Endothelial cell of umbilical vein (primary cell): Measurements from ENCODE around the gene AIF1L. TPM values are rescaled to one million over a fixed set of nuclear protein-coding genes. Genes with fewer than 3 reads are reported as not detected.

Experiments used
- BruUV-seq: library from RNA; stranded (reverse); fragments of 400-500 nt; replicated peaks from 2 replicates; lab custom pipeline; 2021; lab: Mats Ljungman, UMichigan
- CTCF ChIA-PET: fragments of 300-600, 350-600 bp; sonication (Branson Sonifier 250); formaldehyde crosslinking; loops from one replicate; lab custom pipeline; 2021; ENCODE audit warnings: antibody characterized with exemption, inconsistent platforms; lab: Charles Lee
- POLR2A ChIA-PET: fragments of 300-600, 350-600 bp; sonication (Branson Sonifier 250); formaldehyde crosslinking; loops from one replicate; lab custom pipeline; 2021; ENCODE audit warnings: antibody characterized with exemption, inconsistent platforms; lab: Charles Lee
- DNase-seq: peaks from one replicate; pipeline ENCODE4 v3.0.0-alpha.2; 2011; ENCODE audit warnings: low read depth, low spot score
- FAIRE-seq: peaks from 2 replicates; lab custom pipeline; 2011; peaks lifted over from hg19 to GRCh38; lab: Jason Lieb, UNC
- H2AFZ ChIP-seq: 2 replicates; pipeline ENCODE4 v1.6.0; 2012; ENCODE audit warnings: low read depth, low read length, control low read depth, inconsistent platforms
- H3K27ac ChIP-seq: 2 replicates; pipeline ENCODE4 v1.5.1; 2011; ENCODE audit warnings: low read depth, mild to moderate bottlenecking, control low read depth, low read length, moderate library complexity; ENCODE audit not compliant: insufficient read depth
- H3K27me3 ChIP-seq, 2 experiments: 2 replicates each; pipeline versions ENCODE4 v1.6.0 to v1.6.1; 2011; ENCODE audit warnings: low read length in 2 of 2, mixed read lengths in 1 of 2; ENCODE audit not compliant: control insufficient read depth in 2 of 2, insufficient read depth in 2 of 2
- H3K36me3 ChIP-seq, 2 experiments: 2 replicates in 1 of 2; 3 replicates in 1 of 2; pipeline ENCODE4 v1.5.1; 2011; ENCODE audit warnings: low read length in 2 of 2, mild to moderate bottlenecking in 1 of 2, moderate library complexity in 1 of 2; ENCODE audit not compliant: control insufficient read depth in 2 of 2, insufficient read depth in 2 of 2; ENCODE audit errors: extremely low read depth in 1 of 2
- H3K4me1 ChIP-seq: 3 replicates; pipeline ENCODE4 v1.5.1; 2011; ENCODE audit warnings: mild to moderate bottlenecking, low read length; ENCODE audit not compliant: control insufficient read depth, insufficient read depth; ENCODE audit errors: extremely low read depth
- H3K4me2 ChIP-seq: 2 replicates; pipeline ENCODE4 v1.6.1; 2011; ENCODE audit warnings: low read length, control low read depth, mixed read lengths; ENCODE audit not compliant: insufficient read depth
- H3K4me3 ChIP-seq, 3 experiments: fragments of 200-600 bp in 1 of 3; sonication (generic), shearing (Covaris generic) in 1 of 3; replicated peaks in 1 of 3; 2 replicates each; pipeline ENCODE4 v1.5.1; 2011 to 2016; ENCODE audit warnings: control low read depth in 3 of 3, low read length in 3 of 3, mild to moderate bottlenecking in 2 of 3, inconsistent platforms in 1 of 3, low read depth in 1 of 3, moderate library complexity in 1 of 3; ENCODE audit not compliant: insufficient read depth in 1 of 3
- H3K79me2 ChIP-seq: 2 replicates; pipeline ENCODE4 v1.6.0; 2012; ENCODE audit warnings: low read length, inconsistent platforms; ENCODE audit not compliant: control insufficient read depth, insufficient read depth
- H3K9ac ChIP-seq: replicated peaks from 2 replicates; pipeline ENCODE3; 2011; ENCODE audit warnings: low read length, control low read depth; ENCODE audit not compliant: insufficient read depth; ENCODE audit errors: extremely low read depth
- H3K9me1 ChIP-seq: replicated peaks from 3 replicates; pipeline ENCODE4 v1.6.0; 2011; ENCODE audit warnings: mild to moderate bottlenecking, low read length; ENCODE audit not compliant: control insufficient read depth, insufficient read depth; ENCODE audit errors: extremely low read depth
- H3K9me3 ChIP-seq: replicated peaks from 2 replicates; pipeline ENCODE4 v1.5.1; 2012; ENCODE audit warnings: low read length, inconsistent platforms; ENCODE audit not compliant: control insufficient read depth, insufficient read depth
- H4K20me1 ChIP-seq: replicated peaks from 2 replicates; pipeline ENCODE3; 2011; ENCODE audit warnings: mild to moderate bottlenecking, low read length; ENCODE audit not compliant: control insufficient read depth, insufficient read depth; ENCODE audit errors: extremely low read depth
- FOS ChIP-seq: IDR thresholded peaks from 2 replicates; pipeline ENCODE4 v1.6.1; 2011; ENCODE audit warnings: mild to moderate bottlenecking, low read length, moderate library complexity, borderline replicate concordance; ENCODE audit not compliant: insufficient read depth
- GATA2 ChIP-seq: IDR thresholded peaks from 2 replicates; pipeline ENCODE4 v1.7.0; 2011; ENCODE audit warnings: low read depth, mild to moderate bottlenecking, moderate library complexity, mixed read lengths, low read length; ENCODE audit not compliant: insufficient read length, insufficient read depth
- JUN ChIP-seq: IDR thresholded peaks from 2 replicates; pipeline ENCODE4 v1.6.1; 2011; ENCODE audit warnings: borderline replicate concordance, low read depth; ENCODE audit not compliant: insufficient read length, insufficient read depth
- dilution Hi-C: fragments of 300-500 bp; cut with MboI; formaldehyde crosslinking; loops from one replicate; pipeline ENCODE4 v1.15.0; 2019; ENCODE audit warnings: low sequenced_read_pairs; ENCODE audit not compliant: extremely low pct_ligation_motif_present
- intact Hi-C: fragments of 100-400 bp; cut with micrococcal nuclease; formaldehyde crosslinking; loops from one replicate; pipeline ENCODE4 v1.10.0; 2022
- polyA plus RNA-seq, 4 experiments: library from polyadenylated mRNA; depleted of rRNA in 3 of 4; stranded (reverse) in 3 of 4; unstranded in 1 of 4; fragments of >200 nt; gene quantifications; 2 replicates each; pipeline versions ENCODE4 v1.2.1 to v1.2.3, GENCODE V29; 2011 to 2012; ENCODE audit warnings: missing spikeins in 1 of 4
- total RNA-seq: library from RNA; stranded (reverse); gene quantifications from 2 replicates; pipeline ENCODE4 v1.2.3, GENCODE V29; 2021
- TF ChIP-seq, protein P1 (sequence below): IDR thresholded peaks from 2 replicates; pipeline ENCODE4 v1.6.1; 2011; ENCODE audit not compliant: insufficient read depth, insufficient read length
- TF ChIP-seq, protein P2 (sequence below), 2 donors: IDR thresholded peaks; 1 replicate in 1 of 2; 2 replicates in 1 of 2; pipeline ENCODE4 v1.5.1; 2011; ENCODE audit warnings: low read length in 2 of 2, mild to moderate bottlenecking in 2 of 2, moderate library complexity in 2 of 2, control low read depth in 1 of 2, inconsistent platforms in 1 of 2, low read depth in 1 of 2; ENCODE audit not compliant: insufficient read depth in 1 of 2; ENCODE audit errors: extremely low read depth in 1 of 2

AIF1L gene
- total and polyA plus RNA-seq, 2 donors (not counting 3 experiments of a cell fraction or from before 2014, with no cell fraction given) = 17.8 to 39.7 TPM

DNA sequence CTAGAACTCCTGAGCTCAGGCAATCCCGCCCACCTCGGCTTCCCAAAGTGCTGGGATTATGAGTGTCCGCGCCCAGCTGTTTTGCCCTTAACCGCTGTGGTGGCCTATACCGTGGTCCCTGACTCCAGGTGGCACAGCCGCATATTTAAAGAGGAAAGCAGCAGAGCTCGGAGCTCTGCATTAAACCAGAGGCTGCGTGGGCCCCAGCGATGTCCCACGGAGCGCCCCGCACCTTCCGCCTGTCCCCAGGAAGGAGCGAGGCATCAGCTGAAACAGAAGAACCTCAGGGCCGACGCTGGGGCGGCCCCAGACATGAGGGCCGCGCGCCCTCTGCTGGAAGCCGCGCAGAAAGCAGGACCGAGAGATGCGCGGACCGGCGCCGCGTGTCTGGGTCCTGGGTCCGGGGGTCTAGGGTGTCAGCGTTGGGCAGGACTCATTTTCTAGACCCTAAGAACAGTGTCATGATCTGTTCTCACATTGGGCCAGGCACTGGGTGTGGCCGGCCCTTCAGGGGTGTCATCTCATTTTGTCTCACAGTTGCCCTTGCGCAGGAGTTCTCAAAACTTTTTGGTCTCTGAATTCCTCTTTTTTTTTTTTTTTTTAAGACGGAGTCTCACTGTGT lies 49.6 kb upstream of the AIF1L start:
- POLR2A ChIA-PET = interaction anchor here (0.7 kb wide), 1 partner anchor 148 kb away, joined by 8 read pairs; no protein-coding TSS in a partner anchor
- CTCF ChIA-PET = interaction anchor here (0.5 to 8.5 kb wide), 55 partner anchors 9 to 346 kb away, joined by 3 to 133 read pairs (median 4); partner anchors contain the start of genes LAMC3 and NUP214
- Histone ChIP-seq H3K9me3 (no peaks in the 10 kb centered on the region), H3K4me3 (no peak overlapping the region), H3K9me1 (no peaks in the 10 kb centered on the region), H3K79me2 (no peaks in the 10 kb centered on the region), H3K4me1 (no peaks in the 10 kb centered on the region), H4K20me1 (no peaks in the 10 kb centered on the region), H3K36me3 (no peaks in the 10 kb centered on the region), H3K27ac (no peak overlapping the region), H3K4me2 (no peak overlapping the region), H3K27me3 (no peaks in the 10 kb centered on the region), H2AFZ (peak overlapping the region; percentile 75), H3K9ac (no peak overlapping the region)
- no TSS peak for BruUV-seq
- DNase-seq (peak; percentile 56), FAIRE-seq (peak; percentile 80)
- TF ChIP-seq GATA2 (no peak), FOS (no peak), JUN (no peak)
- TF ChIP-seq, protein P1, sequence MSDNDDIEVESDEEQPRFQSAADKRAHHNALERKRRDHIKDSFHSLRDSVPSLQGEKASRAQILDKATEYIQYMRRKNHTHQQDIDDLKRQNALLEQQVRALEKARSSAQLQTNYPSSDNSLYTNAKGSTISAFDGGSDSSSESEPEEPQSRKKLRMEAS = no peak
- TF ChIP-seq, protein P2, sequence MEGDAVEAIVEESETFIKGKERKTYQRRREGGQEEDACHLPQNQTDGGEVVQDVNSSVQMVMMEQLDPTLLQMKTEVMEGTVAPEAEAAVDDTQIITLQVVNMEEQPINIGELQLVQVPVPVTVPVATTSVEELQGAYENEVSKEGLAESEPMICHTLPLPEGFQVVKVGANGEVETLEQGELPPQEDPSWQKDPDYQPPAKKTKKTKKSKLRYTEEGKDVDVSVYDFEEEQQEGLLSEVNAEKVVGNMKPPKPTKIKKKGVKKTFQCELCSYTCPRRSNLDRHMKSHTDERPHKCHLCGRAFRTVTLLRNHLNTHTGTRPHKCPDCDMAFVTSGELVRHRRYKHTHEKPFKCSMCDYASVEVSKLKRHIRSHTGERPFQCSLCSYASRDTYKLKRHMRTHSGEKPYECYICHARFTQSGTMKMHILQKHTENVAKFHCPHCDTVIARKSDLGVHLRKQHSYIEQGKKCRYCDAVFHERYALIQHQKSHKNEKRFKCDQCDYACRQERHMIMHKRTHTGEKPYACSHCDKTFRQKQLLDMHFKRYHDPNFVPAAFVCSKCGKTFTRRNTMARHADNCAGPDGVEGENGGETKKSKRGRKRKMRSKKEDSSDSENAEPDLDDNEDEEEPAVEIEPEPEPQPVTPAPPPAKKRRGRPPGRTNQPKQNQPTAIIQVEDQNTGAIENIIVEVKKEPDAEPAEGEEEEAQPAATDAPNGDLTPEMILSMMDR (IDR thresholded peaks at IDR 0.05; ENCODE audit: extremely low read depth in 1 of 2, insufficient read depth in 1 of 2, low read depth in 1 of 2, low read length in 2 of 2) = peak; percentile 95 to 98
- dilution Hi-C loops = no loop called here
- intact Hi-C loops = loop anchor here (1.0 to 5.0 kb wide), 6 partner anchors 38 to 349 kb away; partner anchors contain the start of gene LAMC3
